Measurements from ENCODE around the gene CD84.
"Not testable (repeated sequence)": the region's sequence is repeated elsewhere in the genome, so short reads cannot be mapped to it uniquely, and the experiment has no call there.

Gene CD84

GRCh38 chr1:160517519-160517918 is 61.8 kb downstream of the CD84 start:
- not testable (repeated sequence) for DNase-seq (ENCODE audit: low read depth in 2 of 2, low spot score in 1 of 2)

GRCh38 chr1:160515908-160516307 is 63.4 kb downstream of the CD84 start:
- DNase-seq (ENCODE audit: low read depth in 2 of 2, low spot score in 1 of 2): not testable (repeated sequence)

- DNase-seq (ENCODE audit: low read depth in 2 of 2, low spot score in 1 of 2): no peak
These were observed 74.6 kb downstream of the CD84 start for GRCh38 chr1:160504651-160505050.

- no peak for DNase-seq (ENCODE audit: low read depth in 2 of 2, low spot score in 1 of 2)
These were observed 76.2 kb downstream of the CD84 start for GRCh38 chr1:160503087-160503486.

GRCh38 chr1:160500321-160500990 is 78.8 kb downstream of the CD84 start:
- no peak for DNase-seq (ENCODE audit: low read depth in 2 of 2, low spot score in 1 of 2)

- no peak for DNase-seq (ENCODE audit: low read depth in 2 of 2, low spot score in 1 of 2)
These were observed 79.7 kb downstream of the CD84 start for GRCh38 chr1:160499631-160500030.

- DNase-seq (ENCODE audit: low read depth in 2 of 2, low spot score in 1 of 2): not testable (repeated sequence)
These were observed 80.8 kb downstream of the CD84 start for GRCh38 chr1:160498301-160499065.

- no peak for DNase-seq (ENCODE audit: low read depth in 2 of 2, low spot score in 1 of 2)
These were observed 83.0 kb downstream of the CD84 start for GRCh38 chr1:160496334-160496733.

- no peak for DNase-seq (ENCODE audit: low read depth in 2 of 2, low spot score in 1 of 2)
These were observed 84.7 kb downstream of the CD84 start for GRCh38 chr1:160494620-160495019.

GRCh38 chr1:160492617-160493016 is 86.7 kb downstream of the CD84 start:
- no peak for DNase-seq (ENCODE audit: low read depth in 2 of 2, low spot score in 1 of 2)

GRCh38 chr1:160491981-160492380 is 87.3 kb downstream of the CD84 start:
- DNase-seq (ENCODE audit: low read depth in 2 of 2, low spot score in 1 of 2): no peak
